A549 treated with CORT108297 at 1 μM for 4 hours (cell line): Measurements from ENCODE around the gene ZNF470. TPM values are rescaled to one million over a fixed set of nuclear protein-coding genes. Genes with fewer than 3 reads are reported as not detected.

Experiments used
- total RNA-seq: library from RNA; stranded (reverse); fragments of 200-300 nt; extraction: Qiagen RNA extraction; gene quantifications from 5 replicates; pipeline ENCODE4 v1.2.3, GENCODE V29; 2022

Gene ZNF470
- 1.6 to 2.4 TPM (median 1.7 TPM) in 5 replicates for total RNA-seq

DNA sequence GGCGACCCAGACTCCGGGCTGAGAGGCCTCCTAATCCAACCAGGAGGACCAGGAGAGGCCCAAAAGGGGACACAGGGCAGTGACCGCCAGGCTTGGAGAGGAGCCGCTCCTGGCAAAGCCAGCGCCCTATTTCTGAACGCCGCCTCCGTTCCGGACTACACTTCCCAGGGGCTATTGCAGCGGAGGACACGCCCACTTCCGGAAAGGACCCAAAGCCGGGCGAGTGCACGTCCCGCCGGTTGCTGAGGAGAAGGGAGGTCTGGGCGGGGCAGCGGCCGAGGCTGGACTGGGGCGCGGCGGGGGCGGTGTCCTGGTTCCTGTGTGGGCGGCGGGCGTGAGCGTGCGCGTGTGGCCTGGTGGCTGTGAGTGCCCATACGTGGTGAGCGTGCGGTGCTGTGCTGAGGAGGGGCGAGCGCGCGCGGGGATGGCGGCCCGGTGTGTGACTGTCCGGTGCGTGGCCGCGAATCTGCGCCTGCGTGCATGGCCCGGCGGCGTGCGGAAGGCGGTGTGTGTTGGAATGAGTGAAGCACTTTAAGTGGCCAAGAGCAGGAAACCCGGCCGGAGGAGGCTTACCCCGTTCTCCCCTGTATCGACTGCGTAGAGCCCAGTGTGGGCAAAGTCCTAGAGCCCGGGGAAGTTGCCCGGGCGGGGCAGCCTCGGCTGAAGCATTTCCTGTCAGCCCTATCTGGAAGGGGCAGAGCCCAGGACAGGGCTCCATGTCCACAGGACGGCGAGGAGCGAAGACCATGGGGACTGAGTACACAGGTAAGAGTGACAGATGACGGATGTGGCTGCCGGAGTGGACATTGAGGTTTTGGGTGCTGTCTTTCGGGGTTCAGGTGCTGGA lies at the start of gene ZNF470:
ZNF470 (plus strand) TSS at position 195 of the 847 bp plus-strand sequence. CDS start 2,844 bp downstream, outside the sequence.

DNA sequence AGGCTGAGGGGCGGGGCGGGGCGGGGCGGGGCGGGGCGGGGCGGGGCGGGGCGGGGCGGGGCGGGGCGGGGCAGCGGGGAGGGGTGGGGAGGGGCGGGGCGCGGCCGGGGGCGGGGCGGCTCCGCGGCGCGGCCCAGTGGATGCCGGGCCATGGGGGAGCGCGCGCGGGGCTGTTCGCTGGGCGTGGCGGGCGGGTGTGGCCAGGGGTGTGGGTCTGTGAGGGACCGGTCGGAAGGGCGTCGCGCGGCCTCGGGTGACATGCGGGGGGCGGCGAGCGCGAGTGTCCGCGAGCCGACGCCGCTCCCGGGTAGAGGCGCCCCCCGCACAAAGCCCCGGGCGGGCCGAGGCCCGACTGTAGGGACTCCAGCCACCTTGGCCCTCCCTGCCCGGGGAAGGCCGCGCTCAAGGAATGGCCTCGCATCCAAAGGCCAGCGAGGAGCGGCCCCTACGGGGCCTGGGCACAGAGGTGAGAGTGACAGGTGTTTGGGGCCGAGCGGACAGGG lies 28.5 kb upstream of the ZNF470 start, which contains the start of gene ZFP28:
ZFP28 (plus strand) TSS at position 188 of the 503 bp plus-strand sequence; CDS start at position 259, 71 bp downstream.

DNA sequence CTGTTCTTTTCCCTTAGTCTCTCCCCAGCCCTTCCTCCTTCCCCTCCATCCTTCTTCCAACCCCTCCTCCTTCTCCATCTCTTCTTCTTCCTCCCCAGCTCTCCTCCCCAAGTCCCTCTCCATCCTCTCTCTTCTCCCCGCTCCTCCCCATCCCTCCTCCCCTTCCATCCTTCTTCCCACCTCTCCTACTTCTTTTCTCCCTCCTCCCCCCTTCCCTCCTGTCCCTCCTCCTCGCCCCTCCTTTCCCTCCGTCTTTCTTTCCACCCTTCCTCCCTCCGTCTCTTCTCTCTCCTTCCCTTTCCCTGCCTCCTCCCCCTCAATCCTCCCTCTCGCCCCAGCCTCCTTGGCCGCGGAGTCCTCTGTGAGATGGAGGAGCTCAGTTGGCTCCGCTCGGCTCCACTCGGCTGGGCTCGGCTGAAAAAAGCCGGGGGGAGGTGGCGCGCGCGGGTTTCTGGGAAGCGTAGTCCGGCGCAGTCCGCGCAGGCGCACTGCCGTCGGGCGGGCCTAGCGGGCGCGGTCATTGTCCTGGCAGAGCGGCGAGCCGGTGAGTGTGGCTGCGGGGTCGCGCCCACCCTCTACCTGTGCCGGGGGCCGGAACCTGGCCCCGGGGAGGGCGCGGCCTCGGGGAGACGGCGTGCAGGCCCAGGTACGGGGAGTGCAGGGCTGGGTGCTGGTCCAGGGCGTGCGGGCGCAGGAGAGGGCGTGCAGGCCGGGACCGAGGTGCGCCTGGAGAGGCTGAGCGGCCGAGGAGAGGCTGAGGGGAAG lies 27.7 kb downstream of the ZNF470 start, which contains the start of gene ZNF71:
ZNF71 (plus strand) TSS at position 520 of the 765 bp plus-strand sequence. CDS start 6,257 bp downstream, outside the sequence.

Other genes starting within 250 kb of the ZNF470 start
- 0.78 to 1.4 TPM (median 0.84 TPM) in 5 replicates for gene ZNF582, start 173.9 kb upstream of the ZNF470 start, total RNA-seq
- gene ZNF583, start 163.1 kb upstream of the ZNF470 start, total RNA-seq = 1.4 to 2.3 TPM (median 1.9 TPM) in 5 replicates
- not detected in 5 replicates for gene ZNF667, start 90.1 kb upstream of the ZNF470 start, total RNA-seq
- 0.02 to 0.06 TPM (median 0.04 TPM) in 3 of 5 replicates, not detected in the others for gene ZNF471, start 59.6 kb upstream of the ZNF470 start, total RNA-seq
- gene ZFP28, start 28.5 kb upstream of the ZNF470 start, total RNA-seq = 2.9 to 4.1 TPM (median 3.7 TPM) in 5 replicates
- 9.8 to 12.7 TPM (median 11.4 TPM) in 5 replicates for gene ZNF71, start 27.8 kb downstream of the ZNF470 start, total RNA-seq
- 0.16 to 0.19 TPM in 2 of 5 replicates, not detected in the others for gene SMIM17, start 75.7 kb downstream of the ZNF470 start, total RNA-seq
- gene ZNF835, start 104.3 kb downstream of the ZNF470 start, total RNA-seq = not detected in 5 replicates